Renal pelvis (tissue), 4 donors: ENCODE results near the gene ALK. TPM values are rescaled to one million over a fixed set of nuclear protein-coding genes. Genes with fewer than 3 reads are reported as not detected.

Experiments
- DNase-seq: peaks from one replicate; pipeline ENCODE4 v3.0.0-alpha.2; 2013
- polyA plus RNA-seq, 3 donors: library from polyadenylated mRNA; unstranded; fragments of 120-200 nt; gene quantifications; one replicate each; pipeline ENCODE4 v1.2.1, GENCODE V29; 2013; ENCODE audit not compliant: insufficient read length in 3 of 3

ALK gene
- polyA plus RNA-seq, 3 donors = 0.22 to 0.55 (median 0.36) TPM

GRCh38 chr2:29405266-29405665 is 516.1 kb downstream of the ALK start:
- DNase-seq = no peak

GRCh38 chr2:29401994-29402393 is 519.4 kb downstream of the ALK start:
- peak; percentile 65 for DNase-seq

- DNase-seq = no peak
These were observed 520.3 kb downstream of the ALK start for GRCh38 chr2:29400930-29401653.

- DNase-seq = peak; percentile 64
These were observed 522.8 kb downstream of the ALK start for GRCh38 chr2:29398384-29399237.

- no peak for DNase-seq
These were observed 523.7 kb downstream of the ALK start for GRCh38 chr2:29397713-29398112.

- no peak for DNase-seq
These were observed 524.3 kb downstream of the ALK start for GRCh38 chr2:29397039-29397438.

GRCh38 chr2:29394981-29395350 is 526.4 kb downstream of the ALK start:
- DNase-seq = no peak

- DNase-seq = no peak
These were observed 526.9 kb downstream of the ALK start for GRCh38 chr2:29394311-29394980.

GRCh38 chr2:29393676-29394075 is 527.7 kb downstream of the ALK start:
- no peak for DNase-seq

GRCh38 chr2:29392774-29393173 is 528.6 kb downstream of the ALK start:
- no peak for DNase-seq

GRCh38 chr2:29390136-29390535 is 531.2 kb downstream of the ALK start:
- DNase-seq = no peak

- DNase-seq = no peak
These were observed 531.7 kb downstream of the ALK start for GRCh38 chr2:29389686-29390085.

- DNase-seq = no peak
These were observed 533.3 kb downstream of the ALK start for GRCh38 chr2:29388071-29388470.

- no peak for DNase-seq
These were observed 538.9 kb downstream of the ALK start for GRCh38 chr2:29382486-29382885.

- DNase-seq = no peak
These were observed 543.6 kb downstream of the ALK start for GRCh38 chr2:29377788-29378187.

- DNase-seq = no peak
These were observed 544.8 kb downstream of the ALK start for GRCh38 chr2:29376541-29376940.

GRCh38 chr2:29375843-29376242 is 545.5 kb downstream of the ALK start:
- no peak for DNase-seq

- DNase-seq = no peak
These were observed 546.6 kb downstream of the ALK start for GRCh38 chr2:29374823-29375222.

- DNase-seq = no peak
These were observed 547.5 kb downstream of the ALK start for GRCh38 chr2:29373870-29374269.

GRCh38 chr2:29372185-29372584 is 549.2 kb downstream of the ALK start:
- DNase-seq = no peak

GRCh38 chr2:29370581-29371125 is 550.7 kb downstream of the ALK start:
- DNase-seq = no peak

GRCh38 chr2:29370173-29370572 is 551.2 kb downstream of the ALK start:
- no peak for DNase-seq

GRCh38 chr2:29368659-29369040 is 552.7 kb downstream of the ALK start:
- DNase-seq = no peak
